Stimulated activated memory B cell treated with anti-CD40 and anti-IgM and Interleukin-4, amounts not matched to agents 10 μg/mL and 1 μg/mL and 100 μg/mL, for 72 hours (primary cell): ENCODE data around the gene DNAJA4.

Source experiments
- ATAC-seq: fragments of 150-1000 bp; cut with Tn5 transposase; 2 replicates; pipeline ENCODE4 v1.10.0; 2021
- H3K27ac Mint-ChIP-seq: one replicate; pipeline ENCODE4 v1.8.0; 2022; ENCODE audit warnings: mild to moderate bottlenecking, mixed read lengths
- H3K27me3 Mint-ChIP-seq: one replicate; pipeline ENCODE4 v1.8.0; 2022; ENCODE audit warnings: mixed read lengths
- H3K36me3 Mint-ChIP-seq: one replicate; pipeline ENCODE4 v1.8.0; 2022; ENCODE audit warnings: mixed read lengths
- H3K4me1 Mint-ChIP-seq: one replicate; pipeline ENCODE4 v1.8.0; 2022; ENCODE audit warnings: mixed read lengths
- H3K4me3 Mint-ChIP-seq: one replicate; pipeline ENCODE4 v1.8.0; 2022; ENCODE audit warnings: mild to moderate bottlenecking, moderate library complexity, mixed read lengths
- H3K9me3 Mint-ChIP-seq: one replicate; pipeline ENCODE4 v1.8.0; 2022; ENCODE audit warnings: mixed read lengths

DNAJA4 gene

GRCh38 chr15:78264304-78265136, at the start of gene DNAJA4:
DNAJA4 (plus strand) TSS chr15:78264562; CDS start chr15:78264764, 202 bp downstream.
- Mint-ChIP-seq H3K4me3 (peak within 1 kb of the TSS; percentile 78), H3K27ac (peak within 1 kb of the TSS; percentile 71), H3K36me3 (no peaks in the 10 kb centered on the region), H3K4me1 (peaks cover 11% of the 10 kb centered on the region), H3K9me3 (no peaks in the 10 kb centered on the region), H3K27me3 (no peaks in the 10 kb centered on the region)
- ATAC-seq, result peak; percentile 64

- no peak overlapping the region for H3K4me3 Mint-ChIP-seq
- no peaks in the 10 kb centered on the region for H3K9me3 Mint-ChIP-seq
- no peak overlapping the region for H3K27ac Mint-ChIP-seq
- H3K27me3 Mint-ChIP-seq, result peaks cover 37% of the 10 kb centered on the region
- H3K4me1 Mint-ChIP-seq, result no peaks in the 10 kb centered on the region
- no peaks in the 10 kb centered on the region for H3K36me3 Mint-ChIP-seq
- ATAC-seq, result no peak
Measured at GRCh38 chr15:78216276-78217104, 47.9 kb upstream of the DNAJA4 start.

GRCh38 chr15:78220713-78221112, 43.6 kb upstream of the DNAJA4 start:
- H3K9me3 Mint-ChIP-seq, result no peaks in the 10 kb centered on the region
- H3K36me3 Mint-ChIP-seq, result no peaks in the 10 kb centered on the region
- ATAC-seq, result no peak
- H3K27ac Mint-ChIP-seq, result no peak overlapping the region
- no peaks in the 10 kb centered on the region for H3K4me1 Mint-ChIP-seq
- H3K4me3 Mint-ChIP-seq, result no peak overlapping the region
- peaks cover 3% of the 10 kb centered on the region for H3K27me3 Mint-ChIP-seq

DNA sequence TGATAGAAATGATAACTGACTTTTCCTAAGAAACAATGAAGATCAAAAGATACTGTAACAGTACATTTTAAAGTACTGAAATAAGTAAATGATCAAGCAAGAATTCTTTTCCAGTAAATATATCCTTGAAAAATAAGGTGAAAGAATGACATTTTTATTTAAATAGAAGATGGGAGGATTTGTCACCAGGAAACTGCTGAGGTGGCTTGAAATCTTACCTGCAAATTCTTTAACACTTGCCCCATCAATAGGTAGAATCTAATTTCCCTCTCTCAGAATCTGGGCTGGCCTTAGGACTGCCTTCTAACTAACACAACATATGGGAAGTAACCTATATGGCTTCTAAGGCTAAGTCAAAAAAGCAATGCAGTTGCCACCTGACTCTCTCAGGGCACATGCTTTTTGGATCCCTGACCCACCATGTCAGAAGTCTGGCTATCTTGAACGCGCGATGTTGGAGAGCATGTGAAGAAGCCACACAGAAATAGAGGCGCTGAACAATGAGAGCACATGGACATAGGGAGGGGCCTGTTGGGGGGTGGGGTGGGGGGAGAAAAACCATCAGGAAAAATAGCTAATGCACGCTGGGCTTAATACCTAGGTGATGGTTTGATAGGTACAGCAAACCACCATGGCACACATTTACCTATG, 41.5 kb upstream of the DNAJA4 start:
- ATAC-seq, result no peak
- Mint-ChIP-seq H3K4me3 (no peak overlapping the region), H3K27ac (no peak overlapping the region), H3K4me1 (no peaks in the 10 kb centered on the region), H3K27me3 (no peaks in the 10 kb centered on the region), H3K36me3 (no peaks in the 10 kb centered on the region), H3K9me3 (no peaks in the 10 kb centered on the region)

DNA sequence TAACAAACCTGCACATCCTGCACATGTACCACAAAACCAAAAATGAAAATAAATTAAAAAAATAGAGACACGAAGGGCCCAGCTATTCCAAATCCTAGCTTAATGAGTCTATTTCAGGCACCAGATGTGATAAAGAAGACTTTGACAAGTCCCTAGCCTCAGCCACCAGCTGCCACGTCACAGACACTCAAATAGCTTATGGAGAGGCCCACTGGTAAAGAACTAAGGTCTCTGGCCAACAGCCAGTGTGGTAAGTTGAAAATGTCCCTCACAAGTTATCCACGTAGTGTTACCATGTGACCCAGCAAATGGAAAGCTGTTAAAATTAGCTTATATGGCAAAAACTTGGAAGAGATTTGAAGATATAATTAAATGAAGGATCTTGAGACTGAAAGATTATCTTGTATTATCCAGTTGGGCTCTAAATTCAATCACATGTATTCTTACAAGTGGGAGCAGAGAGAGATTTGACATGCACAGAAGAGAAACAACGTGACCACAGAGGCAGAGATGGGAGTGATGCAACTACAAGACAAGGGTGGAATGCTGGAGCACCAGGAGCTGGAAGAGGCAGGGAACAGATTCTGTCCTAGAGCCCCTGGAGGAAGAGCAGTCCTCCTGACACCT, 40.9 kb upstream of the DNAJA4 start:
- Mint-ChIP-seq H3K27me3 (no peaks in the 10 kb centered on the region), H3K4me3 (no peak overlapping the region), H3K9me3 (no peaks in the 10 kb centered on the region), H3K4me1 (no peaks in the 10 kb centered on the region), H3K27ac (no peak overlapping the region), H3K36me3 (no peaks in the 10 kb centered on the region)
- no peak for ATAC-seq

DNA sequence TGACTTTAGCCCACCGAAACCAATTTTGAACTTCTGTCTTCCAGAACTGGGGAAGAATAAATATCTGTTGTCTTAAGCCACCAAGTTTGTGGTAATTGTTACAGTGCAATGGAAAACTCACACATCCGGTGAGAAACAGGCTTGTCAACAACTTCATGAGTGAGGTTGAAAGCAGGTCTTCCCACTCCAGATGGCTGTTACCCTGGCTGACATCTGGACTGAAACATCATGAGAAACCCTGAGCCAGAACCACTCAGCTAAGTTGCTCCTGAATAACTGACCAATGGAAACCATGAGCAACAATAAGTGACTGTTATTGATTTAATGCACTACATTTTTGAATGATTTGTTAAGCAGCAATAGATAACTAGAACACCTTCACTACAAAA, 40.3 kb upstream of the DNAJA4 start:
- Mint-ChIP-seq H3K27me3 (no peaks in the 10 kb centered on the region), H3K36me3 (no peaks in the 10 kb centered on the region), H3K9me3 (no peaks in the 10 kb centered on the region), H3K27ac (no peak overlapping the region), H3K4me1 (no peaks in the 10 kb centered on the region), H3K4me3 (no peak overlapping the region)
- ATAC-seq, result no peak

- Mint-ChIP-seq H3K9me3 (no peaks in the 10 kb centered on the region), H3K36me3 (no peaks in the 10 kb centered on the region), H3K27me3 (no peaks in the 10 kb centered on the region), H3K4me3 (no peak overlapping the region), H3K27ac (no peak overlapping the region), H3K4me1 (no peaks in the 10 kb centered on the region)
- ATAC-seq, result no peak
Measured at GRCh38 chr15:78225783-78226541, 38.4 kb upstream of the DNAJA4 start.

- no peaks in the 10 kb centered on the region for H3K4me1 Mint-ChIP-seq
- ATAC-seq, result no peak
- no peaks in the 10 kb centered on the region for H3K9me3 Mint-ChIP-seq
- no peaks in the 10 kb centered on the region for H3K36me3 Mint-ChIP-seq
- H3K4me3 Mint-ChIP-seq, result no peak overlapping the region
- peaks cover 6% of the 10 kb centered on the region for H3K27me3 Mint-ChIP-seq
- no peak overlapping the region for H3K27ac Mint-ChIP-seq
Measured at GRCh38 chr15:78228356-78228996, 35.9 kb upstream of the DNAJA4 start.

DNA sequence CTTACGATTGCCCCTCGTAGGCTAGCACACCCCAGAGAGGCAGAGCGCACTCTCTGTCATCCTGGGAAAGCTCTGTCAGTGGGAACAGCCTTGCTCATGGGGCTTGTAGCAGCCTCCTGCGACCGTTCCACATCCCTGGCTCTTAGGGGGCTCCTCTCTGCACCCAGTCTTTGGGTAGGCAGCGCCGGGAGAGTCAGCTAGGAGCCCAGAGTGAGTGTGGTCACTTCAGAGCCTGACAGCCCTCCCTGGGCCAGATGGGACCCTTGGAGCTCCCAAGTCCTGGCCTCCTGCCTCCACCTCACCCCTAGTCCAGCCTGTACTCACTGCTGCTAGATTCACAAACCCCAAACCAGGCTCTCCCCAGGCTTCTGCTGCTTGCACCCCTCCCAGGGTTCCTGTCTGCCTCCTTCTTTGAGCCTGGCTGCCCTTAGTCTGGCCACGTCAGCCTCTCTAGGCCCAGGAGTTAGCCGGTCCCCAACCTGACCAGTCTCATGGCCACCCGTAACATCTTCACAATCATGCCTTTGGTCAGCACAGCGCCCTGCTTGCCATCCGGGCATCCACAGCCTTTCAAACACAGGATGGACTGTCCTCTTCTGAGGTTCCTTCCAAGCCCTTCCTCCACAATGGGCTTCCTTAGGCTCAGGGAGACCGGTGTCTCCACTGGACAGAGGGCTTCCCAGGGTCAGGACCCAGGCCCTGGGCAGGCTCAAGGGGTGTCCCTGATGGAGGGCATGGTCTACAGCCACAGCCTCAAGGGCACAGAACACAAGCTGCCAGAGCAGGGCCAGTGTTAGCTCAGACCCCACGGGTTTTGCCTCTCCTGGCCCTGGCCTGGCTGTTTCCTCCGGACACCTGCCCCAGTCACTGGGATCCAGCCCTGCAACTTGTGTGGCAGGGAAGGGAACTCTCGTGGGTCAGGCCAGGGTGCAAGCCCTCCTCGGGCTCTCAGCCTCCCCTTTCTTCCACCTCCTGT, 34.6 kb upstream of the DNAJA4 start:
- Mint-ChIP-seq H3K27me3 (peaks cover 19% of the 10 kb centered on the region), H3K9me3 (no peaks in the 10 kb centered on the region), H3K4me1 (no peaks in the 10 kb centered on the region), H3K4me3 (no peak overlapping the region), H3K27ac (no peak overlapping the region), H3K36me3 (no peaks in the 10 kb centered on the region)
- peak; percentile 29 for ATAC-seq

DNA sequence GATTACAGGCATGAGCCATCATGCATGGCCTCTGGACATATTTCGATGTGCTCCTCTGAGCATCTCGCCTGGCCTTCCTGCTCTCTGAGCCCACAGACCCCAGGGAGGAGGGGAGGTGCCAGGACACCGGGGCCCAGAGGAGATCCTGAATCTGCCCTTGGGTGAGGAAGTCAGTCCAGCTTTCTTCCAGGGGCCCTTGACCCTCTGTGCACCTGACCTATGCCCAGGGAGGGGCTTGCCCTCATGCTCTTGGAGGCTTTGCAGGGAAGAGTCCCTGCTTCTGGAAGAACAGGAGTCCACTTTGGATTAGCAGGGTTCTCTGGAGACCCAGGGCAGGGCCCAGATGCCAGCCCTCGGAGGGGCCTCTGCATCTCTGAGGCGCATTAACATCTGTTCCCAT, 31.4 kb upstream of the DNAJA4 start:
- Mint-ChIP-seq H3K9me3 (no peaks in the 10 kb centered on the region), H3K4me3 (no peak overlapping the region)

GRCh38 chr15:78233496-78233895, 30.9 kb upstream of the DNAJA4 start:
- Mint-ChIP-seq H3K36me3 (no peaks in the 10 kb centered on the region), H3K9me3 (no peaks in the 10 kb centered on the region), H3K27ac (no peak overlapping the region), H3K27me3 (peaks cover 34% of the 10 kb centered on the region), H3K4me1 (no peaks in the 10 kb centered on the region), H3K4me3 (no peak overlapping the region)
- no peak for ATAC-seq

More for the DNA sequence above, 31.4 kb upstream of the DNAJA4 start:
- Mint-ChIP-seq H3K27ac (no peak overlapping the region), H3K36me3 (no peaks in the 10 kb centered on the region), H3K4me1 (no peaks in the 10 kb centered on the region), H3K27me3 (peaks cover 34% of the 10 kb centered on the region)
- ATAC-seq, result no peak

DNA sequence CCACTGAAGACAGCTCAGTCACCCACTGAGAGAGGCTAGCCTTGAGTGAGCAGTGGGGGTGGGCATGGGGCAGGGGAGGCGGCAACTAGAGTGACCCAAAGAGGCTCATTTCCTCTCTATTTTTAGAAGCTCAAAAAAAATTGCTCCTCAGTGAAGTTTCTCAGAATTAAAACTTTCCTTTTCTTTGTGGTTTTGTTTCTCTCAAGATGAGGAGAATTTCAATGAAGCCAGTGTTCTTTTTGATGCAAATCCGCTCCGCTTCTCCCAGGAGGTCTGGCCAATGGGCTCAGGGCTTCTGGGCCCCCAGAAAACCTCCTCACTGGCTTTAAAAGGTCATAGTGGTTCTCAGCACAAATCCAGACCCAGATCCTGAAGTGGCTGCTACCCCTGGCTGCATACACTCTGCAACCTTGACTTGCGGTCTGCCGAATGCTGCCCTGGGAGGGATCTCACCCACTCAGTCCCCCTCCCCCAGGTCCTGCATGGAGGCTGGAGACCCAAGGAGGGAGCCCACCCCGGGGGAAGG, 29.8 kb upstream of the DNAJA4 start, which contains the start of gene ACSBG1:
Gene ACSBG1, minus strand, starts transcription at position 51 of the 526 bp plus-strand sequence. CDS start 64 bp downstream, outside the sequence.
- Mint-ChIP-seq H3K4me1 (no peaks in the 10 kb centered on the region), H3K27ac (no peak within 1 kb of the TSS), H3K36me3 (no peaks in the 10 kb centered on the region), H3K27me3 (peaks cover 34% of the 10 kb centered on the region), H3K4me3 (no peak within 1 kb of the TSS), H3K9me3 (no peaks in the 10 kb centered on the region)
- ATAC-seq, result no peak

GRCh38 chr15:78236491-78236890, 27.9 kb upstream of the DNAJA4 start:
- Mint-ChIP-seq H3K36me3 (no peaks in the 10 kb centered on the region), H3K27me3 (peaks cover 34% of the 10 kb centered on the region)

More at GRCh38 chr15:78236491-78236890, 27.9 kb upstream of the DNAJA4 start:
- no peak for ATAC-seq
- Mint-ChIP-seq H3K4me3 (no peak overlapping the region), H3K4me1 (no peaks in the 10 kb centered on the region), H3K27ac (no peak overlapping the region), H3K9me3 (no peaks in the 10 kb centered on the region)
